ENCODE results near the gene FBN3. TPM values are rescaled to one million over a fixed set of nuclear protein-coding genes. Genes with fewer than 3 reads are reported as not detected.
"Not testable (repeated sequence)": the region's sequence is repeated elsewhere in the genome, so short reads cannot be mapped to it uniquely, and the experiment has no call there.

The FBN3 gene
- total RNA-seq, 1 donor from 2014 or later: 0.57 TPM

DNA sequence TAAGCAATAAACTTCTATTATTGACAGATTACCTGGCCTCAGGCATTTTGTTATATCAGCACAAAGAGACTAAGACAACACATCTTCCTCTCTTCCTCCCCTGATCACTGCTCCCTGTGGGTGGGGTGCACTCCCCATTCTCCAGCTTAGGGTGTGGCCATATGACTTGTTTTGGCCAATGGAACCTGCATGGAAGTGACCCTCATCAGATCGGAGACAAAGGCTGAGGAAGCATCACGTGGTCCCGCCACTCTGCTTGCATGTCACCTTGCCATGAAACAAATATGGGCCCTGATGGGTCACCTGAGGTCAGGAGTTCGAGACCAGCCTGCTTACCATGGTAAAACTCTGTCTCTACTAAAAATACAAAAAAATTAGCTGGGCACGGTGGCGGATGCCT is 110.6 kb downstream of the FBN3 start:
- Mint-ChIP-seq H3K9me3 (ENCODE audit: low read depth) (no peaks in the 10 kb centered on the region), H3K27ac (ENCODE audit: unreplicated experiment) (no peak overlapping the region), H3K36me3 (ENCODE audit: low read depth) (no peaks in the 10 kb centered on the region), H3K4me1 (ENCODE audit: low read depth) (no peaks in the 10 kb centered on the region), H3K27me3 (ENCODE audit: low read depth) (peaks cover 16% of the 10 kb centered on the region), H3K4me3 (ENCODE audit: unreplicated experiment) (no peak overlapping the region)
- TF ChIP-seq, protein P1, sequence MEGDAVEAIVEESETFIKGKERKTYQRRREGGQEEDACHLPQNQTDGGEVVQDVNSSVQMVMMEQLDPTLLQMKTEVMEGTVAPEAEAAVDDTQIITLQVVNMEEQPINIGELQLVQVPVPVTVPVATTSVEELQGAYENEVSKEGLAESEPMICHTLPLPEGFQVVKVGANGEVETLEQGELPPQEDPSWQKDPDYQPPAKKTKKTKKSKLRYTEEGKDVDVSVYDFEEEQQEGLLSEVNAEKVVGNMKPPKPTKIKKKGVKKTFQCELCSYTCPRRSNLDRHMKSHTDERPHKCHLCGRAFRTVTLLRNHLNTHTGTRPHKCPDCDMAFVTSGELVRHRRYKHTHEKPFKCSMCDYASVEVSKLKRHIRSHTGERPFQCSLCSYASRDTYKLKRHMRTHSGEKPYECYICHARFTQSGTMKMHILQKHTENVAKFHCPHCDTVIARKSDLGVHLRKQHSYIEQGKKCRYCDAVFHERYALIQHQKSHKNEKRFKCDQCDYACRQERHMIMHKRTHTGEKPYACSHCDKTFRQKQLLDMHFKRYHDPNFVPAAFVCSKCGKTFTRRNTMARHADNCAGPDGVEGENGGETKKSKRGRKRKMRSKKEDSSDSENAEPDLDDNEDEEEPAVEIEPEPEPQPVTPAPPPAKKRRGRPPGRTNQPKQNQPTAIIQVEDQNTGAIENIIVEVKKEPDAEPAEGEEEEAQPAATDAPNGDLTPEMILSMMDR (IDR thresholded peaks at IDR 0.05): no peak
- DNase-seq (ENCODE audit: low spot score): no peak

DNA sequence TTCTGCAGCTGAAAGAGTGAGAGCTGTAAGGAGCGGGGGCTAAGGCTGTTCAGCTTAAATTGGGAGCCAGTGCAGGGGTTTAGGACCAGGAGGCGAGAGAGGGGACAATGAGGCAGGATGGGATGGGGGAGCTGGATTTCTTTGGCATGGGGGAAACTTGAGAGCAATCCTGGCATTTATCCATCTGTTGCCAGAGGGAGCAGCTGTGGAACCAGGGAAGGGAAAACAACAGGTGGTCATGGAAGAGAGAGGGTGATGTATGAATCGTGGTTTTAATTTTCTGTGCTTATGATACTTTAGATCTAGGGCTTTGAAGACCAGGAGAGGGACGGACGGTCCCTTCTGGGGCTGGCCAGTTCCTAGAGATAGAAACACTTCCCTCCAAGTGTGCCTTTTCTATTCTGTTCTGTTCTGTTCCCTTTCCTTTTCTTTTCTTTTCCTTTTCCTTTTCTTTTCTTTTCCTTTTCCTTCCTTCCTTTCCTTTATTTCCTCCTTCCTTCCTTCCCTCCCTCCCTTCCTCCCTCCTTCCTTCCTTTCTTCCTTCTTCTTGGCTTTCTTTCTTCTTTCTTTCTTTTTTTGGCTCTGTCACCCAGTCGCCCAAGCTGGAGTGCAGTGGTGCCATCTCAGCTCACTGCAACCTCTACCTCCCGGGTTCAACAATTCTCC is 112.8 kb downstream of the FBN3 start:
- Mint-ChIP-seq H3K9me3 (ENCODE audit: low read depth) (no peaks in the 10 kb centered on the region), H3K36me3 (ENCODE audit: low read depth) (no peaks in the 10 kb centered on the region), H3K27me3 (ENCODE audit: low read depth) (peaks cover 16% of the 10 kb centered on the region), H3K27ac (ENCODE audit: unreplicated experiment) (no peak overlapping the region), H3K4me3 (ENCODE audit: unreplicated experiment) (no peak overlapping the region), H3K4me1 (ENCODE audit: low read depth) (no peaks in the 10 kb centered on the region)
- DNase-seq (ENCODE audit: low spot score): no peak
- TF ChIP-seq, protein P1 (IDR thresholded peaks at IDR 0.05): no peak

DNA sequence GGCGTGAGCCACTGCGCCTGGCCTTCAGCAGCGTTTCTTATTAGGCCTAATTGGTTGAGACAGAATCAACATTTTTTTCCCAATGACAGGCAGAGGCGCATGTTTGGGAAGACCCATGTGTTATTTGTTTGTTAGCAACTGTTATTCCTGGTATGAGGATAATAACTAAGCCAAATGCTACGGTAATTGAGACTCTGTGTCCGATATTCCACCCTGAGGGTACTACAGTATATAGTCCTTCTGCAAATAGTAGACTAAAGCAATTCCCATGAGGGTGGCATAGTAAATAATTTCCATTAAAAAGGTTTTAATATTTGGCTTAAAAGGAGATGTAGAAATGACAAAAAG is 115.2 kb downstream of the FBN3 start:
- Mint-ChIP-seq H3K4me3 (ENCODE audit: unreplicated experiment) (no peak overlapping the region), H3K9me3 (ENCODE audit: low read depth) (no peaks in the 10 kb centered on the region), H3K4me1 (ENCODE audit: low read depth) (peaks cover 10% of the 10 kb centered on the region), H3K27me3 (ENCODE audit: low read depth) (peaks cover 16% of the 10 kb centered on the region), H3K27ac (ENCODE audit: unreplicated experiment) (no peak overlapping the region), H3K36me3 (ENCODE audit: low read depth) (no peaks in the 10 kb centered on the region)
- no peak for DNase-seq (ENCODE audit: low spot score)
- TF ChIP-seq, protein P1 (IDR thresholded peaks at IDR 0.05): no peak

DNA sequence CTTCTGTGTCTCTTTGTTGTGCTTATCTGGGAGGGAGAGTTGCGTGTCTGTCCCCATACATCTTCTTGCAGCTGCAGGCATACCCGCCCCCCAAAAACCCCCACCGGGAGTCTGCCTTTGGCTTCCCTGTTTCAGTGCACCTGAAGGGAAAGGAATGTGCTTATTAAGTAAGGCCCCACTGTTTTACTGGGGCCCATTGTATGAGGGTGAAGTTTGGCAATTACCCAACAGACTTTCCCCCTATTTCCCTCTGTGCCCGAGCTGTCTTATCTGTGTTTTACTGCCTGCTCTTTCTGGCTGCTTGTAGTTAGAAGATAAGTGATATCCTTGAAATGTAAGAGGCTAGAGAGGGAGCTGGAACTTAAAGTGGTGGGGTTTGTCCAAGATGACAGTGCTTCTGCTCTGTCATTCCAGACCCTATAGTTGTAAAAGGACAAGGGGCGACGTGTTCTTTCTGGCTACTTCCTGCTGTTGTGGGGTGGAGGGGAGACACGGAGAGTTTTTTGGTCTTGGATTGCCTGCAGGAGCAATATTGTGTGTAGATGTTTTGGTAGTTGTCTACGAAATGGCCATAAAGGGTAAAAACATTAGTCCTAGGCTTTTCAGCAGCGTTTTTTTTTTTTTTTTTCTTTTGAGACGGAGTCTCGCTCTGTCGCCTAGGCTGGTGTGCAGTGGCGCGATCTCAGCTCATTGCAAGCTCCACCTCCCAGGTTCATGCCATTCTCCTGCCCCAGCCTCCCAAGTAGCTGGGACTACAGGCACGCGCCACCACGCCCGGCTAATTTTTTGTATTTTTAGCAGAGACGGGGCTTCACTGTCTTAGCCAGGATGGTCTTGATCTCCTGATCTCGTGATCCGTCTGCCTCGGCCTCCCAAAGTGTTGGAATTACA is 115.9 kb downstream of the FBN3 start:
- Mint-ChIP-seq H3K4me1 (ENCODE audit: low read depth) (peaks cover 16% of the 10 kb centered on the region), H3K27me3 (ENCODE audit: low read depth) (peaks cover 14% of the 10 kb centered on the region)
- H3K36me3 Mint-ChIP-seq (ENCODE audit: low read depth); H3K27ac Mint-ChIP-seq (ENCODE audit: unreplicated experiment); H3K9me3 Mint-ChIP-seq (ENCODE audit: low read depth); DNase-seq (ENCODE audit: low spot score); H3K4me3 Mint-ChIP-seq (ENCODE audit: unreplicated experiment): not testable (repeated sequence)

DNA sequence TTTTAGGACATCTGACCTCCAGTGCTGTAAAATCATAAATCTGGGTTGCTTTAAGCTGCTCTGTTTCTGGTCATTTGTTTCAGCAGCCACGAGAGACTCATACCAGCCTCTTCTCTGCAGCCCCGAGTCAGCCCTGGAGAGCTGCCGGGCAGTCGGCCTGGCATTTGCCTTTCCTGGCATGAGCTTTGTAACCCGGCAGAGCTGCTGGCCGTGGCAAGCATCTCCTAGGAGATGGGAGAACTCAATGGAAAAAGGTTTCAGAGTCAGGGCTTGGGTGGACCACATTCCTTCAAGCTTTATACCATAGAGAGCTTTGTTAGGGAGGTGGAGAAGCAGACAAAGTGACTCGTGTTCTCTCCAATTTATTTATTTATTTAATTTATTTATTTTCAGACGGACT is 118.4 kb downstream of the FBN3 start:
- DNase-seq (ENCODE audit: low spot score): no peak
- TF ChIP-seq, protein P1 (IDR thresholded peaks at IDR 0.05): no peak
- no peaks in the 10 kb centered on the region for H3K36me3 Mint-ChIP-seq (ENCODE audit: low read depth)
- H3K4me3 Mint-ChIP-seq (ENCODE audit: unreplicated experiment): no peak overlapping the region
- no peak overlapping the region for H3K27ac Mint-ChIP-seq (ENCODE audit: unreplicated experiment)
- peaks cover 18% of the 10 kb centered on the region for H3K4me1 Mint-ChIP-seq (ENCODE audit: low read depth)
- H3K27me3 Mint-ChIP-seq (ENCODE audit: low read depth): no peaks in the 10 kb centered on the region
- H3K9me3 Mint-ChIP-seq (ENCODE audit: low read depth): no peaks in the 10 kb centered on the region

All from chondrocyte (in vitro differentiated cells).